Activated naive CD4-positive, alpha-beta T cell treated with anti-CD3 and anti-CD28 coated beads, Interleukin-2, amount 50 U/mL, for 24 hours (primary cell): ENCODE measurements around the gene RFX2.

Source experiments
- H3K27ac Mint-ChIP-seq: one replicate; pipeline ENCODE4 v1.8.0; 2021; ENCODE audit warnings: mild to moderate bottlenecking, mixed read lengths
- H3K27me3 Mint-ChIP-seq: one replicate; pipeline ENCODE4 v1.8.0; 2021; ENCODE audit warnings: mixed read lengths
- H3K36me3 Mint-ChIP-seq: one replicate; pipeline ENCODE4 v1.8.0; 2021; ENCODE audit warnings: mixed read lengths
- H3K4me1 Mint-ChIP-seq: one replicate; pipeline ENCODE4 v1.8.0; 2021; ENCODE audit warnings: mixed read lengths
- H3K4me3 Mint-ChIP-seq: one replicate; pipeline ENCODE4 v1.8.0; 2021; ENCODE audit warnings: mild to moderate bottlenecking, mixed read lengths
- H3K9me3 Mint-ChIP-seq: one replicate; pipeline ENCODE4 v1.8.0; 2021; ENCODE audit warnings: mixed read lengths

The RFX2 gene

DNA sequence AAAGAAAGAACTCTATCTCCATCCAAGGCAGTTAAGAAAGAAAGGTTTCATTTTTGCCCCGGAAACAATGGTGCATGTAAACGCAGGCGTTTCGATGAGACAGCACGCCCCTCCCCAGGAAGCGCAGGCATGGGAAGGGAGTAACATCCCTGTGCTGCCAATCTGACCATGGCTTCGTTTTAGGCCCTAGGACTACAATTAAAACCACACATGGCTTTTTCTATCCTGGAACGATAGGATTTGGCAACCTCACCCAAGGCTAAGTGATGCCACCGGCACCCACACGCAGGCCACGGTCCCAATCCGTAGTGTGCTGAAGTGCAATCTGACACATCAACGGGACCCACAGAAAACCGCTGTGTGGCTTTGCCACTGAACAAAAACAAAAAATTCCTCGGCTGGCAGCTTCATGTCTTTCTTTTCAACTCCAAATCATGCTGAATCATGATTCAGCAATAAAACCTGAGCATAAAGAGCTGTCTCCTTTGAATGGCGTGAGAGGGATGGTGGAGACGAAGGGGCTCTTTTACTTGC is 156.6 kb downstream of the RFX2 start:
- Mint-ChIP-seq H3K4me3 (peak overlapping the region; percentile 74), H3K27ac (peak overlapping the region; percentile 97), H3K4me1 (peaks cover 90% of the 10 kb centered on the region), H3K36me3 (peaks cover 10% of the 10 kb centered on the region), H3K9me3 (no peaks in the 10 kb centered on the region), H3K27me3 (no peaks in the 10 kb centered on the region)

DNA sequence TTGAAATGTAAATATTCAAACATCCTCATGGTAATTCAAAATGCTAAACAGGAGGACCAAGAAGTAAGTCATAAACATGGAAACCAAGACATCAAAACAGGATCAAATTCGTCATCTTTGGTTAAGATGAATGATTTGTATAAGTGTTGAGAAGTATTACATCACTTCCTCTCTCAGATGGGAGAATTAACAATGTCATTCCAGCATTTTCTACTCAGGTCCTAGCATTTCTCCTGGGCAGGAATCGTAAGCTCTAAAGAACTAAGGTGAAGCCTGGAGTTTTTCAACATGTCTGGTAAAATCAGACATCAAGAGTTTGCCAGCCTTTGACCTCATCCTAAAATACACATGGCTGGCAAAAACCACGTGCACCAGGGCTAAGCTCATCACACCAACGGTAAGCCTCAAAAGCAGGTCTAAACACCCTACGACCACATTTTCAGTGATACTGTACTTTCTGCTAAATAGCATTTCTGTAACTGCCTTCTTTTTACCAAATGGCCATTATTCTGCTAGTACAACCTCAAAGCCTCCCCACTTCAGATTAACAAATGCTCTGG is 157.2 kb downstream of the RFX2 start:
- Mint-ChIP-seq H3K36me3 (peaks cover 10% of the 10 kb centered on the region), H3K27me3 (no peaks in the 10 kb centered on the region), H3K4me3 (peak overlapping the region; percentile 74), H3K27ac (peak overlapping the region; percentile 97), H3K9me3 (no peaks in the 10 kb centered on the region), H3K4me1 (peaks cover 92% of the 10 kb centered on the region)

DNA sequence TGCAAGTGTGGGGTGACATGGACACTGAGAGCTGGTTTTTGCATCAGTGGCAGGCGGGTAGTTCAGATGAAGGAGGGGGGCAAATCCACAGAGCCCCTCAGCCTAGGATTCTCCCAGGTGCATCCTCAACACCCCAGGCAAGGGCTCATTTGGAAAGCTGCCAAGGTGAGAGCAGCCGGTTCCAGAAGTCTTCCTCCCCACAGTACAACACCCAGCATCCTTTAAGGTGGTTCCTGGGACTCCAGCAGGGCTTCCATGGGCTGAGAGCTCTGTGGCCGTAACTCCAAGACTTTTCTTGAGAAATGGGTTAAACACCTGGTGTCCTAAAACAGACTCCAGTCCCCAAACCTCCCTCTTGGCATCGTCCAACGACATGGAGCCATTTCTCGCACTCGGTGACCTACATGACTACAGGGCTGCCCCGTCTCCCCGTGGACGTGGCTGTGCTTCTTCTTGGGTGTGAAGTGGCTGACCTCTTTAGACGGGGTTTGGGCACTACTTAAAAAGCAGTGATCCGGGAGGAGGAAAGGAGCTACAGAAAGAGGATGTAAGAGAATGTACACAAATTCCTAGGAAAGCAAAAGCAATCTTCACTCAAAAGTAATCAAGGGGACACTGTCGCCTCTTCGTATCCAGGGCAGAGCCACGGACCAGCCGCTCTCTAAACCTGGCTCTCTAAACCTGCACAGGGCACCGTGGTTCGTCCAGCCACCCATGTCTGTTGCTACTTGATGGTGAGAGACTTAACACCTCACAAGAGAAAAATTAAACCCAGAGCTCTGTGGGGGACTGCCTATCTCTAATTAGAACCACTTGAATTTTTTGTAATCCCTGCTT is 157.9 kb downstream of the RFX2 start:
- H3K4me3 Mint-ChIP-seq, result peak overlapping the region; percentile 74
- H3K36me3 Mint-ChIP-seq, result peaks cover 7% of the 10 kb centered on the region
- H3K4me1 Mint-ChIP-seq, result peaks cover 91% of the 10 kb centered on the region
- no peaks in the 10 kb centered on the region for H3K27me3 Mint-ChIP-seq
- H3K27ac Mint-ChIP-seq, result peak overlapping the region; percentile 97
- no peaks in the 10 kb centered on the region for H3K9me3 Mint-ChIP-seq

DNA sequence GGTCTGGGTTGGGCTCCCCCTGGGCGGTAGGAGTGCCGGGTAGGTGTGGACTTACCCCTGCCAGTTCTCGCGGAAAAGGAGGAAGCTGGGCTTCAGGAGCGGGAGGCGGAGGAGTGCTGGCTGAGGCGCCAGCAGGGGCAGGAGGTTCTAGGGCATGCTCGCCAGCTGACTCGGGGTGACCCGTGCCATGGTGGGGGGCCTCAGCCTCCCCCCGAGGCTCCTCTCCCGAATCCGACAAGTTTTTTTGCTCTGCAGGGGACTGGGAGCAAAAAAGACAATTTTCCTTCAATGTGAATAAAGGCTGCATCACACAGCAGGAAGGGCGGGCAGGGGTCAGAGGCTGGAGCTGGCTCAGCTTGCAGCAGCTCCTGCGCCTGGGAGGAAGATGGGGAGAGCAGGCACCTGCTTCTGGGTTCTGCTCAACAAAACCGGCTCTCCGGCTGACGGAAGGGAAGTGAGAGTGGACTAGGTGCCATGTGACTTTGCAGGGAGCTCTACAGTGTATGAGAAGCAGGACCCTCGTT is 158.9 kb downstream of the RFX2 start:
- H3K27ac Mint-ChIP-seq, result peak overlapping the region; percentile 91
- peaks cover 89% of the 10 kb centered on the region for H3K4me1 Mint-ChIP-seq
- no peaks in the 10 kb centered on the region for H3K27me3 Mint-ChIP-seq
- peaks cover 9% of the 10 kb centered on the region for H3K36me3 Mint-ChIP-seq
- peak overlapping the region; percentile 49 for H3K4me3 Mint-ChIP-seq
- no peaks in the 10 kb centered on the region for H3K9me3 Mint-ChIP-seq

DNA sequence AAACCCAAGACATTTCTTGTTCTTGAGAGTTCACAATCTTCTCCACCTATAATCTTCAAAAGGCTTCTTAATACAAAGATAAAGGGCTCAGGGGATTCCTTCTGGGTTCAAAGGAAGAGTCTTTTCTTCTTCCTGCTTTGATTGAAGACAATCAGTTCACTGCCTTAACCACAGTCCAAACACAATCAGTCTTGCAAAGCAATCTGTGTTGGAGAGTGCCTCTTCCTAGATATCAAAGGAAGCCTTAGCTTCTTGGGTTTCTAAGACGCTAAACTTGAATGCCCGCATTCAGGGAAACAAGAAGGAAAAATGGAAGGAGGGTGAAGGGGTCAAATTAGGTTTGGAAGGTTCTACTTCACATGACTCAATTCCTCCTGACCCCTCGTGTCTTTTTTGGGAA is 159.6 kb downstream of the RFX2 start:
- Mint-ChIP-seq H3K4me3 (peak overlapping the region; percentile 78), H3K27ac (peak overlapping the region; percentile 95), H3K9me3 (no peaks in the 10 kb centered on the region), H3K4me1 (peaks cover 90% of the 10 kb centered on the region), H3K27me3 (no peaks in the 10 kb centered on the region), H3K36me3 (peaks cover 11% of the 10 kb centered on the region)

DNA sequence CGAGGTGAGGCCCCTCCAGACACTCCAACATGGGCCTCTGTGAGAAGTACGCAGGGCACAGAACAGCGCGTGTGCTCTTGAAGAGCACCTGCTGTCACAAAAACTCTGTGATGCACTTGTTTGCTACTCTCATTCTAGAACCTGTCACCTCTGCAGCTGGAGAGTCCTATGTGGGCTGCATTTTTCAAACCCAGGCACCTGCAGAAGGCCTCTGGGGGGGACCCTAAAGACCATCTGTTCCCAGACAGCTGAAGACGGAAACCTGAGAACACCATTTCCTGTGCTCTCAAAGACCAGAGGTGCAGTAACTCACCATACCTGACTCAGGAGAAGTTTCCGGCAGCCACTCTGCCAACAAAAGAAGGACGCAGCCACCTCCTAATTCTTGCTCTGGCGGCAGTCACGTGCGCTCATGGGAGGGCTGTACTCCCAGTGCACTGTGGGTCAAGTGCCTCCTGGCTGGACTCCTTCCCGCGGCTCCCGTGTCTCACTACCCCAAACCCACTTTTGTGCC is 160.5 kb downstream of the RFX2 start:
- Mint-ChIP-seq H3K27ac (peak overlapping the region; percentile 95), H3K4me1 (peaks cover 95% of the 10 kb centered on the region), H3K36me3 (peaks cover 12% of the 10 kb centered on the region), H3K27me3 (no peaks in the 10 kb centered on the region), H3K9me3 (no peaks in the 10 kb centered on the region), H3K4me3 (peak overlapping the region; percentile 78)

DNA sequence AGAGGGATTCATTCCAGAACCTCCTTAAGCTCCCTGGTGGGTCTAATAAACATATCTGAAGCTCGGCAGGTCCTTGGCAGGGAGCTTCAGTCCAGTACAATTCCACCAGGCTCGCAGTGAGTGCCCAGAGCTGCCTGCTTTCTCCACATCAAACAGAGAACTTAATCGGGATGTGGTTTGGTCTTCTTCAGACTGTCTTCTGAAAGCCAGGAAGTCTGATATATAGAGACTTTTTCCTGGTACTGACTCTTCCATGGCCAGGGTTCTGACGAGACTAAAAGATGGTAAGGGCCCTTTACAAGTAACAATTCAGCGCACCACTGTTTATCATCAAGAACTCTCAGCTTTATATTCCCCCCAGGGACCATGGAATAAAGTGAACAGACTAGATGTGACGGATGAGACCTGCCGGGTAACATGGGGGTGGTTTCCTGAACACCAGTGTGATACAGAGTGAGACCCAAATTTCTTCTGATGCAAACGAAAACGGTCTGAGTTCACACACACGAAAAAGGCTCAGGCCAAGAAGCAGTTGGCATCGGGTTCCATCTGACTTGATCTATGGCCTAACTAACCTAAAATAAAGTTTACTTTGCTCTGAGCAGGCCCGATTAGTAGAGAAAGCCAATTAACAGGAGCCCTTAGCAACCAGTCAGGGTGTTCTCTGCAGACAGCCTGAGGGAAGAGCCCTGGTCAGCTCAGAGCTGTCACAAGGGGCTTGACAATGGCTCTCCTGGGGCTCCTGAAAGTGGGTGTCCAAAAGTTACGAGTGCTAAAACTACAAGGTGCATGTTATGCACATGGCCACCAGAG is 161.3 kb downstream of the RFX2 start:
- Mint-ChIP-seq H3K27ac (peak overlapping the region; percentile 95), H3K4me1 (peaks cover 91% of the 10 kb centered on the region), H3K27me3 (no peaks in the 10 kb centered on the region), H3K9me3 (no peaks in the 10 kb centered on the region), H3K4me3 (peak overlapping the region; percentile 78), H3K36me3 (peaks cover 8% of the 10 kb centered on the region)

DNA sequence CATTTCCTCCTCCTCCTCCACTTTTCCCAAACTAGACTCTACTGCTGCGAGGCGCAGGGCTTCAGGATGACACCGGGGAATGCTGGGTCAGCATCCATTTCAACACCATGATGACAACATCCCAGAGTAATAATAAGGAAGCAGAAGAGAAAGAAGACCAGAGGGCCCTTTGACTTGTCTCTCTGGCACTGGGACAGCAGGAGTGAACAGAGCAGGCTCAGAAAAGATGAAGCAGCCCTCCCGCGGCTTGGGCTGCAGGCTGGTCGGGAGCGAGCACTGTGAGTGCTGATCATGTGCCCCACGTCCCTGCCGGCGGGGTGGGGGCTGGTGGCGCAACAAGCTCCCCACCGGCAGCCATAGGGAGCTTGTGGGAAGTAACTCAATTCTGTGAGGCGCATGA is 162.9 kb downstream of the RFX2 start:
- H3K4me3 Mint-ChIP-seq, result no peak overlapping the region
- H3K9me3 Mint-ChIP-seq, result no peaks in the 10 kb centered on the region
- H3K27me3 Mint-ChIP-seq, result no peaks in the 10 kb centered on the region
- H3K4me1 Mint-ChIP-seq, result peaks cover 83% of the 10 kb centered on the region
- peak overlapping the region; percentile 76 for H3K27ac Mint-ChIP-seq
- peaks cover 7% of the 10 kb centered on the region for H3K36me3 Mint-ChIP-seq

DNA sequence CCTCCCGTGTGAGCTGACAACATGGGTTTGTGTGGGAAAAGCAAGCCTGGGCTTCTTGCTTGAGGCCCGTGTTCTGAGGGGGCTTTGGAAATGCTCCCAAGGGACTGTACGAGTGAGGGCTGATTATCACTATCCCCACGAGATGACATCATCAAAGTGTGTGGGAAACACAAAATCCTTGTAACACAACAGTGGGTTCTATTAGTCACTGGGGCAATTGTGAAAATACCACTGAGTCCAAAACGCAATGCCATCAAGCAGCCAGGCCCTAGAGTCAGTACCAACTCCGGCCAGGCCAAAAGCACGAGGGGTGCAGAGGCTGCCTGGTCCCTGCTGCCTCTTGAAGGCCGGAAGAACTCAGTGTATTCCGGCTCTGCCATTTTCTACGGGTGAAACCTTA is 166.7 kb downstream of the RFX2 start:
- no peak overlapping the region for H3K4me3 Mint-ChIP-seq
- peaks cover 5% of the 10 kb centered on the region for H3K36me3 Mint-ChIP-seq
- no peaks in the 10 kb centered on the region for H3K27me3 Mint-ChIP-seq
- H3K9me3 Mint-ChIP-seq, result no peaks in the 10 kb centered on the region
- peaks cover 51% of the 10 kb centered on the region for H3K4me1 Mint-ChIP-seq
- no peak overlapping the region for H3K27ac Mint-ChIP-seq
